Esophagus squamous epithelium (tissue), 4 donors: Measurements from ENCODE around the gene DZIP1L.
"Not testable (repeated sequence)": the region's sequence is repeated elsewhere in the genome, so short reads cannot be mapped to it uniquely, and the experiment has no call there.

Experiments
- POLR2A ChIP-seq, 4 donors: fragments of 450-650 bp; IDR thresholded peaks; one replicate each; pipeline ENCODE4 v1.6.1; 2017; ENCODE audit warnings: antibody characterized with exemption in 4 of 4, mild to moderate bottlenecking in 4 of 4, moderate library complexity in 3 of 4
- TF ChIP-seq, protein P1 (sequence below), 6 experiments: fragments of 450-650 bp in 4 of 6; fragments of 200-600 bp in 2 of 6; sonication (generic) in 2 of 6; IDR thresholded peaks; one replicate each; pipeline ENCODE4 v1.5.1; 2016 to 2019; ENCODE audit warnings: antibody characterized with exemption in 6 of 6, mild to moderate bottlenecking in 4 of 6, moderate library complexity in 4 of 6

DNA sequence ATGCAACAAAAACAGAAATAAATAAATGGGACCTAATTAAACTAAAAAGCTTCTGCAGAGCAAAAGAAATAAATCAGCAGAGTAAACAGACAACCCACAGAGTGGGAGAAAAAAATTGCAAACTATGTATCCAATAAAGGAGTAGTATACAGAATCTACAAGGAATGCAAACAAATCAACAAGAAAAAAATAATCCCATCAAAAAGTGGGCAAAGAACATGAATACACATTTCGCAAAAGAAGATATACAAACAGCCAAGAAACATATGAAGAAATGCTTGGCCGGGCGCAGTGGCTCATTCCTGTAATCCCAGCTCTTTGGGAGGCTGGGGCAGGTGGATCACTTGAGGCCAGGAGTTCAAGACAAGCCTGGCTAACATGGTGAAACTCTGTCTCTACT, 26.8 kb upstream of the DZIP1L start:
- TF ChIP-seq POLR2A (IDR thresholded peaks at IDR 0.05): not testable (repeated sequence)
- TF ChIP-seq, protein P1, sequence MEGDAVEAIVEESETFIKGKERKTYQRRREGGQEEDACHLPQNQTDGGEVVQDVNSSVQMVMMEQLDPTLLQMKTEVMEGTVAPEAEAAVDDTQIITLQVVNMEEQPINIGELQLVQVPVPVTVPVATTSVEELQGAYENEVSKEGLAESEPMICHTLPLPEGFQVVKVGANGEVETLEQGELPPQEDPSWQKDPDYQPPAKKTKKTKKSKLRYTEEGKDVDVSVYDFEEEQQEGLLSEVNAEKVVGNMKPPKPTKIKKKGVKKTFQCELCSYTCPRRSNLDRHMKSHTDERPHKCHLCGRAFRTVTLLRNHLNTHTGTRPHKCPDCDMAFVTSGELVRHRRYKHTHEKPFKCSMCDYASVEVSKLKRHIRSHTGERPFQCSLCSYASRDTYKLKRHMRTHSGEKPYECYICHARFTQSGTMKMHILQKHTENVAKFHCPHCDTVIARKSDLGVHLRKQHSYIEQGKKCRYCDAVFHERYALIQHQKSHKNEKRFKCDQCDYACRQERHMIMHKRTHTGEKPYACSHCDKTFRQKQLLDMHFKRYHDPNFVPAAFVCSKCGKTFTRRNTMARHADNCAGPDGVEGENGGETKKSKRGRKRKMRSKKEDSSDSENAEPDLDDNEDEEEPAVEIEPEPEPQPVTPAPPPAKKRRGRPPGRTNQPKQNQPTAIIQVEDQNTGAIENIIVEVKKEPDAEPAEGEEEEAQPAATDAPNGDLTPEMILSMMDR (IDR thresholded peaks at IDR 0.05): not testable (repeated sequence)
